ENCODE measurements around the gene ADARB2. TPM values are rescaled to one million over a fixed set of nuclear protein-coding genes. Genes with fewer than 3 reads are reported as not detected.

Gene ADARB2
- polyA plus RNA-seq, 1 of the 3 experiments (the other 2 are of a cell fraction), result not detected

DNA sequence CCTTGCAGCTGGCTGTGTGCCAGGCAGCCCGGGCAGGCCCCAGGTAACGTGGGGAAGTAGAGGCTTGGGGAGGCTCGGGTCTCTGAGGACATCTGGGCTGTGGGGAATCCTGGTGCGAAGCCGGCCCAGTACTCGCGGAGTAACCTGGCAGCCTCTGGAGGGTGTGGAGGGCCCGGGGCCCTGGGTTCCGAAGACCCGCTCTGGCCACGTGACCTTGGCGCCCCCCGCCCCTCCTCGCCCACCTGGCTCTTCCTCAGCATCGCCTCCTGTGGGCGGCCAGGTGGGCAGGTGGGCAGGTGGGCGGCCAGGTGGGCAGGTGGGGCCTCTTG is 538.0 kb downstream of the ADARB2 start:
- Histone ChIP-seq H4K20me1 (ENCODE audit: insufficient read depth) (no peaks in the 10 kb centered on the region), H3K9me2 (no peaks in the 10 kb centered on the region), H3K4me2 (no peak overlapping the region), H3K27ac (ENCODE audit: low read depth in 2 of 2, low read length in 1 of 2) (no peak overlapping the region), H3K9me3 (0 out of 2 replicates have a peak, but pooled peaks cover 4% of the 10 kb centered on the region), H3F3A (replicated peaks; ENCODE audit: insufficient read depth) (no peaks in the 10 kb centered on the region), H3K9ac (no peak overlapping the region), H3K36me3 (replicated peaks in 1 of 2; ENCODE audit: control insufficient read depth in 1 of 2, insufficient read depth in 2 of 2, low read length in 1 of 2) (no peaks in the 10 kb centered on the region), H3K4me3 (ENCODE audit: low read depth in 2 of 2, low read length in 1 of 2) (no peak overlapping the region), H3K79me2 (ENCODE audit: insufficient read depth) (no peaks in the 10 kb centered on the region), H3K4me1 (ENCODE audit: control insufficient read depth in 1 of 2, insufficient read depth in 2 of 2, low read depth in 1 of 2, low read length in 1 of 2) (no peaks in the 10 kb centered on the region), H2AFZ (ENCODE audit: low read depth) (no peak overlapping the region), H3K27me3 (ENCODE audit: insufficient read depth) (no peaks in the 10 kb centered on the region)
- POLR2A ChIA-PET, result no interaction called here
- TF ChIP-seq, protein P1, sequence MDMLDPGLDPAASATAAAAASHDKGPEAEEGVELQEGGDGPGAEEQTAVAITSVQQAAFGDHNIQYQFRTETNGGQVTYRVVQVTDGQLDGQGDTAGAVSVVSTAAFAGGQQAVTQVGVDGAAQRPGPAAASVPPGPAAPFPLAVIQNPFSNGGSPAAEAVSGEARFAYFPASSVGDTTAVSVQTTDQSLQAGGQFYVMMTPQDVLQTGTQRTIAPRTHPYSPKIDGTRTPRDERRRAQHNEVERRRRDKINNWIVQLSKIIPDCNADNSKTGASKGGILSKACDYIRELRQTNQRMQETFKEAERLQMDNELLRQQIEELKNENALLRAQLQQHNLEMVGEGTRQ (IDR thresholded peaks at IDR 0.05; ENCODE audit: borderline replicate concordance, low read depth, low read length), result no peak
- TF ChIP-seq TCF12 (IDR thresholded peaks at IDR 0.05) (no peak), EZH2phosphoT487 (IDR thresholded peaks at IDR 0.05; ENCODE audit: borderline replicate concordance, low read depth) (no peak), POLR2AphosphoS5 (IDR thresholded peaks at IDR 0.05; ENCODE audit: low read depth, low read length) (no peak), TEAD4 (IDR thresholded peaks at IDR 0.05; ENCODE audit: borderline replicate concordance, insufficient read depth) (no peak), YY1 (IDR thresholded peaks at IDR 0.05; ENCODE audit: low read depth) (no peak), GABPA (IDR thresholded peaks at IDR 0.05; ENCODE audit: low read depth) (no peak), FOSL2 (IDR thresholded peaks at IDR 0.05; ENCODE audit: borderline replicate concordance, low read depth) (no peak), NFIC (IDR thresholded peaks at IDR 0.05; ENCODE audit: borderline replicate concordance) (no peak), SMC3 (IDR thresholded peaks at IDR 0.05; ENCODE audit: low read depth, low read length) (no peak), RXRA (IDR thresholded peaks at IDR 0.05; ENCODE audit: borderline replicate concordance, low read depth) (no peak), MXI1 (IDR thresholded peaks at IDR 0.05; ENCODE audit: low read depth, low read length) (no peak), RAD21 (IDR thresholded peaks at IDR 0.05; ENCODE audit: low read length) (no peak), RFX5 (IDR thresholded peaks at IDR 0.05; ENCODE audit: low read length) (no peak), GATA2 (CRISPR knock-in tag; IDR thresholded peaks at IDR 0.05) (no peak)
- TF ChIP-seq, protein P2, sequence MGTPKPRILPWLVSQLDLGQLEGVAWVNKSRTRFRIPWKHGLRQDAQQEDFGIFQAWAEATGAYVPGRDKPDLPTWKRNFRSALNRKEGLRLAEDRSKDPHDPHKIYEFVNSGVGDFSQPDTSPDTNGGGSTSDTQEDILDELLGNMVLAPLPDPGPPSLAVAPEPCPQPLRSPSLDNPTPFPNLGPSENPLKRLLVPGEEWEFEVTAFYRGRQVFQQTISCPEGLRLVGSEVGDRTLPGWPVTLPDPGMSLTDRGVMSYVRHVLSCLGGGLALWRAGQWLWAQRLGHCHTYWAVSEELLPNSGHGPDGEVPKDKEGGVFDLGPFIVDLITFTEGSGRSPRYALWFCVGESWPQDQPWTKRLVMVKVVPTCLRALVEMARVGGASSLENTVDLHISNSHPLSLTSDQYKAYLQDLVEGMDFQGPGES (IDR thresholded peaks at IDR 0.05; ENCODE audit: low read depth, low read length), result no peak
- TF ChIP-seq, protein P3, sequence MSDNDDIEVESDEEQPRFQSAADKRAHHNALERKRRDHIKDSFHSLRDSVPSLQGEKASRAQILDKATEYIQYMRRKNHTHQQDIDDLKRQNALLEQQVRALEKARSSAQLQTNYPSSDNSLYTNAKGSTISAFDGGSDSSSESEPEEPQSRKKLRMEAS (IDR thresholded peaks at IDR 0.05; ENCODE audit: low read depth), result no peak
- TF ChIP-seq, protein P4, sequence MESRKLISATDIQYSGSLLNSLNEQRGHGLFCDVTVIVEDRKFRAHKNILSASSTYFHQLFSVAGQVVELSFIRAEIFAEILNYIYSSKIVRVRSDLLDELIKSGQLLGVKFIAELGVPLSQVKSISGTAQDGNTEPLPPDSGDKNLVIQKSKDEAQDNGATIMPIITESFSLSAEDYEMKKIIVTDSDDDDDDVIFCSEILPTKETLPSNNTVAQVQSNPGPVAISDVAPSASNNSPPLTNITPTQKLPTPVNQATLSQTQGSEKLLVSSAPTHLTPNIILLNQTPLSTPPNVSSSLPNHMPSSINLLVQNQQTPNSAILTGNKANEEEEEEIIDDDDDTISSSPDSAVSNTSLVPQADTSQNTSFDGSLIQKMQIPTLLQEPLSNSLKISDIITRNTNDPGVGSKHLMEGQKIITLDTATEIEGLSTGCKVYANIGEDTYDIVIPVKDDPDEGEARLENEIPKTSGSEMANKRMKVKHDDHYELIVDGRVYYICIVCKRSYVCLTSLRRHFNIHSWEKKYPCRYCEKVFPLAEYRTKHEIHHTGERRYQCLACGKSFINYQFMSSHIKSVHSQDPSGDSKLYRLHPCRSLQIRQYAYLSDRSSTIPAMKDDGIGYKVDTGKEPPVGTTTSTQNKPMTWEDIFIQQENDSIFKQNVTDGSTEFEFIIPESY (IDR thresholded peaks at IDR 0.05; ENCODE audit: borderline replicate concordance, low read depth), result no peak
- TF ChIP-seq, protein P5, sequence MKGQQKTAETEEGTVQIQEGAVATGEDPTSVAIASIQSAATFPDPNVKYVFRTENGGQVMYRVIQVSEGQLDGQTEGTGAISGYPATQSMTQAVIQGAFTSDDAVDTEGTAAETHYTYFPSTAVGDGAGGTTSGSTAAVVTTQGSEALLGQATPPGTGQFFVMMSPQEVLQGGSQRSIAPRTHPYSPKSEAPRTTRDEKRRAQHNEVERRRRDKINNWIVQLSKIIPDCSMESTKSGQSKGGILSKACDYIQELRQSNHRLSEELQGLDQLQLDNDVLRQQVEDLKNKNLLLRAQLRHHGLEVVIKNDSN (IDR thresholded peaks at IDR 0.05; ENCODE audit: borderline replicate concordance, low read depth), result no peak
- WGBS (ENCODE audit: low lambda C conversion rate), result 60% methylated on average over 1 of the region's 17 CpGs
- DNase-seq, result no peak
- CTCF ChIA-PET, result no interaction called here
